ENCODE measurements around the gene SDHC. TPM values are rescaled to one million over a fixed set of nuclear protein-coding genes. Genes with fewer than 3 reads are reported as not detected.
A peak's percentile ranks its signal among the peaks of the same experiment; 100 is the strongest.
"Not testable (repeated sequence)": the region's sequence is repeated elsewhere in the genome, so short reads cannot be mapped to it uniquely, and the experiment has no call there.

The SDHC gene
- total and polyA plus RNA-seq, 2 experiments from 2014 or later, result 131 to 358 TPM

GRCh38 chr1:161390559-161390858 is 76.3 kb downstream of the SDHC start:
- Histone ChIP-seq H3K36me3 (replicated peaks; ENCODE audit: insufficient read depth, low read depth) (no peaks in the 10 kb centered on the region), H3K27me3 (no peaks in the 10 kb centered on the region), H2AFZ (peak overlapping the region; percentile 87), H3K9me3 (ENCODE audit: low read depth) (no peaks in the 10 kb centered on the region), H3K4me1 (ENCODE audit: insufficient read depth) (peaks cover 4% of the 10 kb centered on the region), H3K4me3 (peak overlapping the region; percentile 38), H3K9me2 (replicated peaks; ENCODE audit: insufficient read depth) (no peaks in the 10 kb centered on the region), H3K27ac (peak overlapping the region; percentile 49), H3K79me2 (no peaks in the 10 kb centered on the region), H3K4me2 (peak overlapping the region; percentile 84), H4K20me1 (ENCODE audit: insufficient read depth, poor library complexity, severe bottlenecking) (no peaks in the 10 kb centered on the region)
- WGBS (ENCODE audit: low lambda C conversion rate, missing lambda C conversion rate), result 7% methylated on average over 13 of the region's 13 CpGs
- DNase-seq (ENCODE audit: low spot score), result no peak
- TF ChIP-seq CTCF (IDR thresholded peaks at IDR 0.05; ENCODE audit: poor library complexity) (no peak), EZH2phosphoT487 (IDR thresholded peaks at IDR 0.05; ENCODE audit: low read depth, severe bottlenecking, unreplicated experiment) (no peak), EZH2 (IDR thresholded peaks at IDR 0.05; ENCODE audit: borderline replicate concordance) (no peak)

- Histone ChIP-seq H2AFZ (peak overlapping the region; percentile 87), H3K4me2 (peak overlapping the region; percentile 84), H3K4me3 (peak overlapping the region; percentile 38)
- not testable (repeated sequence) for H3K79me2 ChIP-seq; H3K36me3 ChIP-seq (replicated peaks; ENCODE audit: insufficient read depth, low read depth); H3K27ac ChIP-seq; H3K9me3 ChIP-seq (ENCODE audit: low read depth); DNase-seq (ENCODE audit: low spot score); H4K20me1 ChIP-seq (ENCODE audit: insufficient read depth, poor library complexity, severe bottlenecking); H3K27me3 ChIP-seq; H3K9me2 ChIP-seq (replicated peaks; ENCODE audit: insufficient read depth); H3K4me1 ChIP-seq (ENCODE audit: insufficient read depth)
- 87% methylated on average over 7 of the region's 7 CpGs for WGBS (ENCODE audit: low lambda C conversion rate, missing lambda C conversion rate)
These were observed 77.0 kb downstream of the SDHC start for GRCh38 chr1:161391136-161391535.

GRCh38 chr1:161391611-161392010 is 77.4 kb downstream of the SDHC start:
- H3K4me3 ChIP-seq, result no peak overlapping the region
- no peaks in the 10 kb centered on the region for H3K9me3 ChIP-seq (ENCODE audit: low read depth)
- H3K36me3 ChIP-seq (replicated peaks; ENCODE audit: insufficient read depth, low read depth), result no peaks in the 10 kb centered on the region
- H3K9me2 ChIP-seq (replicated peaks; ENCODE audit: insufficient read depth), result no peaks in the 10 kb centered on the region
- H3K27ac ChIP-seq, result no peak overlapping the region
- no peaks in the 10 kb centered on the region for H3K27me3 ChIP-seq
- H4K20me1 ChIP-seq (ENCODE audit: insufficient read depth, poor library complexity, severe bottlenecking), result no peaks in the 10 kb centered on the region
- no peaks in the 10 kb centered on the region for H3K79me2 ChIP-seq
- peaks cover 4% of the 10 kb centered on the region for H3K4me1 ChIP-seq (ENCODE audit: insufficient read depth)
- DNase-seq (ENCODE audit: low spot score), result no peak
- H2AFZ ChIP-seq, result no peak overlapping the region
- 95% methylated on average over 8 of the region's 8 CpGs for WGBS (ENCODE audit: low lambda C conversion rate, missing lambda C conversion rate)
- no peak for TF ChIP-seq EZH2 (IDR thresholded peaks at IDR 0.05; ENCODE audit: borderline replicate concordance)
- no peak for TF ChIP-seq CTCF (IDR thresholded peaks at IDR 0.05; ENCODE audit: poor library complexity)
- no peak for TF ChIP-seq EZH2phosphoT487 (IDR thresholded peaks at IDR 0.05; ENCODE audit: low read depth, severe bottlenecking, unreplicated experiment)
- no peak overlapping the region for H3K4me2 ChIP-seq

- Histone ChIP-seq H3K36me3 (replicated peaks; ENCODE audit: insufficient read depth, low read depth) (no peaks in the 10 kb centered on the region), H3K27ac (no peak overlapping the region), H2AFZ (no peak overlapping the region), H3K4me2 (no peak overlapping the region), H3K4me1 (ENCODE audit: insufficient read depth) (peaks cover 4% of the 10 kb centered on the region), H4K20me1 (ENCODE audit: insufficient read depth, poor library complexity, severe bottlenecking) (no peaks in the 10 kb centered on the region), H3K4me3 (no peak overlapping the region), H3K9me3 (ENCODE audit: low read depth) (no peaks in the 10 kb centered on the region), H3K27me3 (no peaks in the 10 kb centered on the region), H3K79me2 (no peaks in the 10 kb centered on the region), H3K9me2 (replicated peaks; ENCODE audit: insufficient read depth) (no peaks in the 10 kb centered on the region)
- no peak for DNase-seq (ENCODE audit: low spot score)
- TF ChIP-seq EZH2 (IDR thresholded peaks at IDR 0.05; ENCODE audit: borderline replicate concordance) (no peak), CTCF (IDR thresholded peaks at IDR 0.05; ENCODE audit: poor library complexity) (no peak), EZH2phosphoT487 (IDR thresholded peaks at IDR 0.05; ENCODE audit: low read depth, severe bottlenecking, unreplicated experiment) (no peak)
These were observed 79.0 kb downstream of the SDHC start for GRCh38 chr1:161393151-161393550.

- H3K79me2 ChIP-seq; H3K36me3 ChIP-seq (replicated peaks; ENCODE audit: insufficient read depth, low read depth); H3K9me3 ChIP-seq (ENCODE audit: low read depth); H3K4me2 ChIP-seq; DNase-seq (ENCODE audit: low spot score); H3K27me3 ChIP-seq; H3K4me1 ChIP-seq (ENCODE audit: insufficient read depth); H3K9me2 ChIP-seq (replicated peaks; ENCODE audit: insufficient read depth); H4K20me1 ChIP-seq (ENCODE audit: insufficient read depth, poor library complexity, severe bottlenecking); H3K27ac ChIP-seq; H3K4me3 ChIP-seq; H2AFZ ChIP-seq: not testable (repeated sequence)
- 85% methylated on average over 8 of the region's 8 CpGs for WGBS (ENCODE audit: low lambda C conversion rate, missing lambda C conversion rate)
These were observed 82.9 kb downstream of the SDHC start for GRCh38 chr1:161397038-161397437.
